ENCODE data around the gene DENND1A.

DNA sequence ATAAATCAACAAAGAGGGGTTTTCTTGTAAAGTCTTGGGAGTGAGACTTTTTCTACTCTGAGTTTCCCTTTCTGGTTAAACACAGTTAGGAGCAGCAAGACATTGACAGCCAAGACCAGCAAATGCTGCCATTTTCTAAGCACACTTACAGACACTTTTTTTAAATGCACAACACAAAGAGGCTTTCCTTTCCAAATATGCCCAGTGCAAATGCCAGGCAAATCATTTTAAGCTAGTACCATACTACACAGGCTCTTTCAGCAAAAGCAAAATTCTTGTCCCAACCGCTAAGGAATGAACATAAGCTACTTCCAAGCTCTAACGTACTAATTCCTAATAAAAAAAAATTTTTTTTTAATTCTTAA, 68.2 kb downstream of the DENND1A start:
- TF ChIP-seq CTCF (IDR thresholded peaks at IDR 0.05) (no peak), MAFK (IDR thresholded peaks at IDR 0.05; ENCODE audit: partially characterized antibody) (no peak)
